Endothelial cell (in vitro differentiated cells): ENCODE measurements around the gene ADAR. TPM values are rescaled to one million over a fixed set of nuclear protein-coding genes. Genes with fewer than 3 reads are reported as not detected.
"Not testable (repeated sequence)": the region's sequence is repeated elsewhere in the genome, so short reads cannot be mapped to it uniquely, and the experiment has no call there.

Source experiments
- DNase-seq: peaks from one replicate; pipeline ENCODE4 v3.0.0; 2021; ENCODE audit warnings: low spot score
- H3K27ac Mint-ChIP-seq: one replicate; pipeline ENCODE4 v1.8.0; 2021; ENCODE audit warnings: mixed read lengths, inconsistent platforms; ENCODE audit not compliant: unreplicated experiment
- H3K27me3 Mint-ChIP-seq: one replicate; pipeline ENCODE4 v1.8.0; 2021; ENCODE audit warnings: mild to moderate bottlenecking, moderate library complexity, mixed read lengths, inconsistent platforms; ENCODE audit not compliant: unreplicated experiment
- H3K36me3 Mint-ChIP-seq: one replicate; pipeline ENCODE4 v1.8.0; 2021; ENCODE audit warnings: mild to moderate bottlenecking, low read depth, mixed read lengths, inconsistent platforms; ENCODE audit not compliant: unreplicated experiment
- H3K4me1 Mint-ChIP-seq: one replicate; pipeline ENCODE4 v1.8.0; 2021; ENCODE audit warnings: mild to moderate bottlenecking, mixed read lengths, inconsistent platforms; ENCODE audit not compliant: unreplicated experiment
- H3K4me3 Mint-ChIP-seq: one replicate; pipeline ENCODE4 v1.8.0; 2021; ENCODE audit warnings: mild to moderate bottlenecking, mixed read lengths, inconsistent platforms; ENCODE audit not compliant: unreplicated experiment
- H3K9me3 Mint-ChIP-seq: one replicate; pipeline ENCODE4 v1.8.0; 2021; ENCODE audit warnings: mixed read lengths, inconsistent platforms; ENCODE audit not compliant: unreplicated experiment
- long read RNA-seq: library from polyadenylated mRNA; unstranded; transcript quantifications from one replicate; pipeline ENCODE4 v2.0.0, GENCODE V29; 2020; ENCODE audit not compliant: unreplicated experiment
- total RNA-seq: library from RNA; stranded (reverse); fragmentation: NEBNext Ultra II Directional; extraction: Animal tissue kit (Norgen Biotek cat#: 25700); gene quantifications from one replicate; pipeline ENCODE4 v1.2.1, GENCODE V29; 2021; ENCODE audit not compliant: unreplicated experiment
- TF ChIP-seq, protein P1 (sequence below): fragments of 200-600 bp; sonication (generic); IDR thresholded peaks from one replicate; pipeline ENCODE4 v1.5.0; 2021; ENCODE audit warnings: antibody characterized with exemption; ENCODE audit not compliant: unreplicated experiment

Gene ADAR
- 156 TPM for total RNA-seq
- long read RNA-seq, partial matches to known transcripts = 15 of 18 reads
- long read RNA-seq, other reads (novel, unspliced or antisense) = 3 of 18 reads

- peak within 1 kb of the TSS; percentile 99 for H3K4me3 Mint-ChIP-seq
- H3K27me3 Mint-ChIP-seq = peaks cover 6% of the 10 kb centered on the region
- no peaks in the 10 kb centered on the region for H3K9me3 Mint-ChIP-seq
- H3K36me3 Mint-ChIP-seq = peaks cover 10% of the 10 kb centered on the region
- DNase-seq = peak; percentile 78
- TF ChIP-seq, protein P1, sequence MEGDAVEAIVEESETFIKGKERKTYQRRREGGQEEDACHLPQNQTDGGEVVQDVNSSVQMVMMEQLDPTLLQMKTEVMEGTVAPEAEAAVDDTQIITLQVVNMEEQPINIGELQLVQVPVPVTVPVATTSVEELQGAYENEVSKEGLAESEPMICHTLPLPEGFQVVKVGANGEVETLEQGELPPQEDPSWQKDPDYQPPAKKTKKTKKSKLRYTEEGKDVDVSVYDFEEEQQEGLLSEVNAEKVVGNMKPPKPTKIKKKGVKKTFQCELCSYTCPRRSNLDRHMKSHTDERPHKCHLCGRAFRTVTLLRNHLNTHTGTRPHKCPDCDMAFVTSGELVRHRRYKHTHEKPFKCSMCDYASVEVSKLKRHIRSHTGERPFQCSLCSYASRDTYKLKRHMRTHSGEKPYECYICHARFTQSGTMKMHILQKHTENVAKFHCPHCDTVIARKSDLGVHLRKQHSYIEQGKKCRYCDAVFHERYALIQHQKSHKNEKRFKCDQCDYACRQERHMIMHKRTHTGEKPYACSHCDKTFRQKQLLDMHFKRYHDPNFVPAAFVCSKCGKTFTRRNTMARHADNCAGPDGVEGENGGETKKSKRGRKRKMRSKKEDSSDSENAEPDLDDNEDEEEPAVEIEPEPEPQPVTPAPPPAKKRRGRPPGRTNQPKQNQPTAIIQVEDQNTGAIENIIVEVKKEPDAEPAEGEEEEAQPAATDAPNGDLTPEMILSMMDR = no peak
- peak within 1 kb of the TSS; percentile 99 for H3K27ac Mint-ChIP-seq
- peaks cover 47% of the 10 kb centered on the region for H3K4me1 Mint-ChIP-seq
Observed at GRCh38 chr1:154607609-154608396, at the start of gene ADAR. Gene ADAR, minus strand, starts transcription at chr1:154608186. Its CDS starts 180 bp downstream, at chr1:154608006.

GRCh38 chr1:154657556-154657955 is 49.6 kb upstream of the ADAR start:
- H3K36me3 Mint-ChIP-seq = no peaks in the 10 kb centered on the region
- no peak overlapping the region for H3K4me3 Mint-ChIP-seq
- H3K27me3 Mint-ChIP-seq = no peaks in the 10 kb centered on the region
- TF ChIP-seq, protein P1 = no peak
- no peaks in the 10 kb centered on the region for H3K9me3 Mint-ChIP-seq
- no peak overlapping the region for H3K27ac Mint-ChIP-seq
- no peak for DNase-seq
- no peaks in the 10 kb centered on the region for H3K4me1 Mint-ChIP-seq

DNA sequence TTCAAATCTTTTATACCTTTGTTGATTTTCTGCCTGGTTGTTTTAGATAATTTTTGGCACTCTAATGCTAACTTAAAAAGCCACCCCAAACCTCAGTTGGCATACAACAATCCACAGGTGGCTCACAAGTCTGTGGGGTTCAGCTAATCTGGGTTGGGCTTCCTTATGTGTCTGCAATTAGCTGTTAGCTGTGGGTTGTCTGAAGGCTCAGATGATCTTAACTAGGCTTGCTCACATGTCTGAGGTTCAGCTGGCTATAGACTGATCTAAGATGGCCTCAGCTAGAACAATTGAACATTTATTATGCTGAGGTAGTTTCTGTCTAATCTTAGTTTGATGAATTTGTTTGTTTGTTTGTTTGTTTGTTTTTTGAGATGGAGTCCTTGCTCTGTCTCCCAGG is 44.9 kb upstream of the ADAR start:
- H3K27me3 Mint-ChIP-seq = no peaks in the 10 kb centered on the region
- H3K4me3 Mint-ChIP-seq = no peak overlapping the region
- TF ChIP-seq, protein P1 = no peak
- DNase-seq = no peak
- H3K36me3 Mint-ChIP-seq = no peaks in the 10 kb centered on the region
- no peak overlapping the region for H3K27ac Mint-ChIP-seq
- no peaks in the 10 kb centered on the region for H3K9me3 Mint-ChIP-seq
- no peaks in the 10 kb centered on the region for H3K4me1 Mint-ChIP-seq

GRCh38 chr1:154644724-154645123 is 36.7 kb upstream of the ADAR start:
- H3K4me1 Mint-ChIP-seq, H3K36me3 Mint-ChIP-seq, H3K4me3 Mint-ChIP-seq, H3K27ac Mint-ChIP-seq, DNase-seq, H3K27me3 Mint-ChIP-seq, H3K9me3 Mint-ChIP-seq: not testable (repeated sequence)

GRCh38 chr1:154641534-154641933 is 33.5 kb upstream of the ADAR start:
- H3K9me3 Mint-ChIP-seq = no peaks in the 10 kb centered on the region
- no peak for DNase-seq
- H3K27me3 Mint-ChIP-seq = no peaks in the 10 kb centered on the region
- H3K4me3 Mint-ChIP-seq = no peak overlapping the region
- H3K36me3 Mint-ChIP-seq = no peaks in the 10 kb centered on the region
- no peaks in the 10 kb centered on the region for H3K4me1 Mint-ChIP-seq
- H3K27ac Mint-ChIP-seq = no peak overlapping the region
- TF ChIP-seq, protein P1 = no peak
